Chondrocyte (in vitro differentiated cells): ENCODE results near the gene VASN. TPM values are rescaled to one million over a fixed set of nuclear protein-coding genes. Genes with fewer than 3 reads are reported as not detected.

Source experiments
- DNase-seq: peaks from one replicate; pipeline ENCODE4 v3.0.0; 2021; ENCODE audit warnings: mixed read lengths, low spot score
- H3K27ac Mint-ChIP-seq: one replicate; pipeline ENCODE4 v1.8.0; 2021; ENCODE audit warnings: mild to moderate bottlenecking, moderate library complexity, mixed read lengths; ENCODE audit not compliant: unreplicated experiment
- H3K27me3 Mint-ChIP-seq: 2 replicates; pipeline ENCODE4 v1.8.0; 2021; ENCODE audit warnings: low read depth, mixed read lengths
- H3K36me3 Mint-ChIP-seq: 2 replicates; pipeline ENCODE4 v1.8.0; 2021; ENCODE audit warnings: low read depth, mixed read lengths
- H3K4me1 Mint-ChIP-seq: 2 replicates; pipeline ENCODE4 v1.8.0; 2021; ENCODE audit warnings: low read depth, mild to moderate bottlenecking, mixed read lengths
- H3K4me3 Mint-ChIP-seq: one replicate; pipeline ENCODE4 v1.8.0; 2021; ENCODE audit warnings: mild to moderate bottlenecking, moderate library complexity, mixed read lengths; ENCODE audit not compliant: unreplicated experiment
- H3K9me3 Mint-ChIP-seq: 2 replicates; pipeline ENCODE4 v1.8.0; 2021; ENCODE audit warnings: low read depth, mixed read lengths
- CTCF ChIP-seq: fragments of 200-600 bp; sonication (generic); IDR thresholded peaks from 2 replicates; pipeline ENCODE4 v1.5.0; 2021; ENCODE audit warnings: antibody characterized with exemption, mild to moderate bottlenecking, moderate library complexity
- long read RNA-seq: library from polyadenylated mRNA; stranded (forward); transcript quantifications from one replicate; pipeline ENCODE4 v2.0.0, GENCODE V29; 2021
- total RNA-seq: library from RNA; stranded (reverse); gene quantifications from 3 replicates; pipeline ENCODE4 v1.2.1, GENCODE V29; 2021

Gene VASN
- total RNA-seq = 79.7 to 82.0 TPM (median 81.8 TPM) in 3 replicates
- long read RNA-seq, transcript VASN-201 (2 exons, 2,806 nt) = major isoform, 331 of 372 reads
- long read RNA-seq, partial matches to known transcripts = 38 of 372 reads
- long read RNA-seq, other reads (novel, unspliced or antisense) = 3 of 372 reads

DNA sequence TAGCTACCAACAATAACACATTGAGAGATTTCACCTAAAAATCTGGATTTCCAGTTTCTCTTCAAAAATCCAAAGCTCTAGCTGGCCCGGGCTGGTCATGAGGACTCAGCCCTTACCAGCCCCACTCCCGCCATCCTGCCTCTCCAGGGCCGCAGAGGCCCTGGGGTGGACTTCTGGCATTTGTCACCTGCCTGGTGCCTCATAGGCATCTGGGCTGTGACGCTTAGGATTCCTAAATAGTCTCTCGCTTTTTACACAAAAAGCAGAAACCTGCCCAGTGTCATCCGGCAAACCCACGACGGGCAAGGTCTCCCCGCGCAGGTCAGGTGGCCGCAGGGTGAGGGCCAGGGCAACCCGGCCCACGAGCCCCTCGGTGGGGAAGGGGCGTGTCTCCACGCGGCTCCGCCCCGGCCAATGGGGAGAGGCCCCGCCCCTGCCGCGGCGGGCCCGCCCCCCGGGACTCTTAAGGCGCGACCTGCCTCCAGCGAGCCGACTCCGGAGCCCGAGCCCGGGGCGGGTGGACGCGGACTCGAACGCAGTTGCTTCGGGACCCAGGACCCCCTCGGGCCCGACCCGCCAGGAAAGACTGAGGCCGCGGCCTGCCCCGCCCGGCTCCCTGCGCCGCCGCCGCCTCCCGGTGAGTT lies at the start of gene VASN:
VASN (plus strand) TSS at position 492 of the 644 bp plus-strand sequence. CDS start 9,030 bp downstream, outside the sequence.
- Mint-ChIP-seq H3K27me3 (no peaks in the 10 kb centered on the region), H3K27ac (peak within 1 kb of the TSS; percentile 96), H3K4me3 (peak within 1 kb of the TSS; percentile 88), H3K4me1 (peaks cover 42% of the 10 kb centered on the region), H3K9me3 (no peaks in the 10 kb centered on the region), H3K36me3 (peaks cover 2% of the 10 kb centered on the region)
- no peak for DNase-seq
- TF ChIP-seq CTCF = no peak

DNA sequence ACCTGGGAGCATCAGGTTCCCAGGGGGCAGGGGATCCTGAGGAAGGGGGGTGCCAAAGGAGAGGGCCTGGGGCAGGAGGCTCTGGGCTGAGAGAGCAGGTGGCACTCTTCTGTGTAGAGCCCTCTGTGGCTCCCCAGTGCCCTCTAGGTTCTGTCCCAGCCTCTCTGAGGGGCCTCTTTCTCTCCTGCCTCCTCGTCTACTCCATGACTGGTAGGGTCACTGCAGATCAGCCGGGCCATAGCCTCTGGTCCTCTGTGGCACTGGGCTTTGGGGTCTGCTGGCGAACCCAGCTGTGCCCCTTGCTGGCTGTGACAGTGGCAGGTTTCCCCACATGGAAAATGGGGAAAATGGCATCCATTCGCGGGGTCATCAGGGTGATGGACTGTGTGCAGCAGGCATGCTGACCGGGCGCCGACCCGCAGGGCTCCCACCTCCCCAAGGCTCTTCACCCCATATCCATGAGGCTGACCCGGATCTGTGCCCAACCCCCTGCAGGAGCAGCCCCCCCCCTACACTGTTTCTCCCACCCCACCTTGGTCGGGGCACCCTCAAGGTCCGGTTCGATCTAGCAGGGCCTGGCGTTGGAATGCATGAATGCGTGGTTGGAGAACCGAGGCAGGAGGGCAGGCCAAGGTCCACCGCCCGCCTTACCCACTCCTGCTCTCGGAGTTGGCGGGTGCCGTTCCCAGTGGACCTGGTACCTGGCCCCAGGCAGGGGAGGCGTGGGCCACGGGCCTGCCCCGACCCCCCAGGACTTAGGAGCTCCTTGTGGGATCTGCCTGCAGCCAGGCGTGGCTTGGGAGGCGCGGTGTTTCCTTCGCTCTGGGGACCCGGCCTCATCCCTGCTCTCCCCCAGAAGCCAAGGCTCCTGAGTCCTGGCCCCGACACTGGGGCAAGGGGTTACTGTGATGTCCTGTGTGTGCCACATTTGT lies 49.3 kb upstream of the VASN start:
- Mint-ChIP-seq H3K27ac (peak overlapping the region; percentile 45), H3K9me3 (no peaks in the 10 kb centered on the region), H3K36me3 (no peaks in the 10 kb centered on the region), H3K27me3 (no peaks in the 10 kb centered on the region), H3K4me1 (peaks cover 78% of the 10 kb centered on the region), H3K4me3 (no peak overlapping the region)
- DNase-seq = peak; percentile 92
- no peak for TF ChIP-seq CTCF

- H3K9me3 Mint-ChIP-seq = no peaks in the 10 kb centered on the region
- no peak for DNase-seq
- H3K36me3 Mint-ChIP-seq = no peaks in the 10 kb centered on the region
- H3K4me1 Mint-ChIP-seq = peaks cover 73% of the 10 kb centered on the region
- no peaks in the 10 kb centered on the region for H3K27me3 Mint-ChIP-seq
- TF ChIP-seq CTCF = no peak
- H3K4me3 Mint-ChIP-seq = no peak overlapping the region
- H3K27ac Mint-ChIP-seq = peak overlapping the region; percentile 76
Observed at GRCh38 chr16:4323071-4323844, 48.4 kb upstream of the VASN start.

DNA sequence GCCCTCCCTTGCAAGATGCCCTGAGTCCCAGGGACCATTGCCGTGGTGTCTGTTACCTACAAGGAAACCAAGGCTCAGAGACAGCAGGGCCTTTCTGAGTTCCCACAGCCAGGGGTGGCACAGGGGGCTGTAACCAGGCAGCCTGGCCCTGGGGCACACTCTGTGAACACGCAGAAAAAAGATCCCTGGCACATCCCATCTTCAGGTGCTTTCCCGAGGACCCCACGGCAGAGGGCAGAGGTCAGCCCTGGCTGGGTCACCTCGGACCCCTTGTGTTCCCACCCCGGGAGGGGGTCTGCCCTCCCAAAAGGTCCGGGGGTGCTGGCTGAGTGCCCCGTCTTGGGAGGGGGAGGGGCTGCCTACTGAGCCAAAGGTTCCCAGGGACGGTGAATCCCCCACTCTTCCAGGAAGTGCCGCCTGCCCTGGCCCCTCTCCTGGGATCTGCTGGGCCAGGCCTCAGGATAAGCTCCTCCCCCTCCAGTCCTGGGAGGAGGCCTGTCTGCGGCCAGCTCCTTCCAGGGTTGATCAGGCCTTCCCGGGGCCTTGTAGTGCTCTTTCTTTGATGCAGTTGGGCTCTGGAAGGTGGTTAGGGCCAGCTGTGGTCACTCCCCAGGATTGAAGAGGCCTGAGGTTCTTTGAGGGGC lies 47.7 kb upstream of the VASN start:
- TF ChIP-seq CTCF = no peak
- no peak overlapping the region for H3K4me3 Mint-ChIP-seq
- H3K27ac Mint-ChIP-seq = peak overlapping the region; percentile 76
- H3K9me3 Mint-ChIP-seq = no peaks in the 10 kb centered on the region
- peaks cover 73% of the 10 kb centered on the region for H3K4me1 Mint-ChIP-seq
- no peak for DNase-seq
- no peaks in the 10 kb centered on the region for H3K36me3 Mint-ChIP-seq
- no peaks in the 10 kb centered on the region for H3K27me3 Mint-ChIP-seq
